ENCODE results near the gene TRIM16.
"Not testable (repeated sequence)": the region's sequence is repeated elsewhere in the genome, so short reads cannot be mapped to it uniquely, and the experiment has no call there.

The TRIM16 gene

DNA sequence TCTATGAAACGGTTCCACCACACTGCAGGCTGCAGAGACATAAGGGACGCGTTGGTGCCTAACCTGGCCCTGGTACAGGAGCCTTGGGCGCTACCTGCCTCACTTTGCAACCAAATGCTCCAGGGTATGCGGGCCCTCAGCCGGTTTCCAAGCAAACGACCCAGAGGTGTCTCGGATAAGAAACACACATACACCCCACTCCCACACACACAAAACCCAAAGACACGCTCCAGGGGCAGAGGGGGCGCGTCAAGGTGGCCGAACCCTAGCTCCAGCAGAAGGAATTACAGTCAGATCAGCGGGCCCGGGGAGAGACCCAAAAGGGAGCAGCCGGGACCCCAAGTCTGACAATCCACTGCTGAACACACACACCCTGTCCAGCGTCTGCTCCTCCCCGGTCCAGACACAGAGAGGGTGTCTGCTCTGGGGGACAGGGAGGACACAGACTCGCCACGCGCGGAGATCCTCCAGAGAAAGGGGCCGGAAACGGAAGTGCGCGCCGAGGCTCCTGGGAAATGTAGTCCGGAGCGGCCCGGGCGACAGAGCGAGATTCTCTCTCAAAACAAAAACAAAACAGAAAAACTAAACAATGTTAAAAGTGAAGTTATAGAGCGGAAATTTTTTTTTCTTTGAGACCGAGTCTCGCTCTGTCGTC, at the start of gene TRIM16:
TSS of gene TRIM16 (minus strand) at position 488 of the 655 bp plus-strand sequence. CDS start 32,702 bp downstream, outside the sequence.
- DNase-seq, result peak; percentile 68

DNA sequence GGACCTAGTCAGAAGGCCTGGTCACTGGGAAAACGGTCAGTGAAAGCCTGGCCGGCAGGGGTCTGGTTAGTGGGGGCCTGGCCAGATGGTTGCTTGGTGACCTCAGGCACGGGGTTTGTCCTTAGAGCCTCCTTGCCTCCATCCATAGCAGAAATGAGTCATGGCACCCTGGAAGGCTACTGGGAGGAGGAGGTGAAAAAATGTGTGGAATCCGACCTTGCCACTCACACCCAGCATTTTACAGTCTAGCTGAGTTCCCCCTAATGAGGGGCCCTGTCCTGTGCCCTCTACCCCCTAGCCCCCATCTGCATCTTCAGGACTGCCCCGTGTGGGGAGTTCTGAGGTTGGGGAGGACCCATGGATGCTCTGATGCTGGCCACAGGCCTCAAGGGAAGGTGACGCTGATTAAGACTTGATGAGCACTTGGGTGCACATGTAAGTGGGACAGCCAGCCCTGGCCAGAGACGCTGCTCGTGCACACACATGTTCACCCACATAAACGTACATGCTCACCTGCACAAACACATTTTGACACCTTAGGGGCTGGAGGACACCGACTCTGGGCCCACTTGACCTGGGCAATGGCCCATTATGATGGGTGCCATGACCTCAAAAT, 49.2 kb upstream of the TRIM16 start:
- DNase-seq, result not testable (repeated sequence)

DNA sequence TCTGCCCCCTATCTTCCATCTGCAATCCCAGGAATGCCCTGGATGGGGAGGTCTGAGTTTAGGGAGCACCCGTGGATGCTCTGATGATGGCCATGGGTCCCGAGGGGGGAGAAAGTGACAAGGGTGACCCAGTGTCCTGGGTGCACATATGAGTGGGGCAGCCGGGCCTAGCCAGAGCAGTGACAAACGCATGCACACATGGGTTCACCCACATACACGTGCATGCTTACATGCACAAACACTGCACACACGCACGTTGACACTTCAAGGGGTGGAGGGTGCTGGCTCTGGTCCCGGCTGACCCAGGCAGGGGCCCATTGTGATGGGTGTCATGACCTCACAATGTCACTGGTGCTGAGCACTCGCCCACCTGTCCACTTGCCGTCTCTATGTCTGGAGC, 47.8 kb upstream of the TRIM16 start, which contains the start of gene TBC1D26:
TSS of gene TBC1D26 (plus strand) at position 384 of the 400 bp plus-strand sequence. CDS start 3,066 bp downstream, outside the sequence.
- DNase-seq, result not testable (repeated sequence)

DNA sequence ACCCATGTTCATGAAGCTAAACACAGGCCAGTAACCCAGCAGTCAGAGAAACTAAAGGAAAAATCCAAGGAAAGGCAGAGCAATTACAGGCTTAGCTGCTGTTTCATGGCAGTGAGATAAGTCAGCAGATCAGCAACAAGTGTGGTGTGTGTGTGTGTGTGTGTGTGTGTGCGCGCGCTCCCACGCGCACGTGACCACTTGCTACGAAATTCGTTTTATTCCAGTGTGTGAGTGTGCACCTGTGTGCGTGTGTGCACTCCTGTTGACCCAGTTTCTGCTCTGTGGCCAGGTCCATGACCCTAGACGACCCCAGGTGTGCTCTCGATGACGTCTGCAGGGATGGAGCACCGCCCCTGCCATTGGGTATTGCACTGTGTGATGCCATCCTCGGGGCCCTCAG, 46.4 kb upstream of the TRIM16 start:
- not testable (repeated sequence) for DNase-seq

DNA sequence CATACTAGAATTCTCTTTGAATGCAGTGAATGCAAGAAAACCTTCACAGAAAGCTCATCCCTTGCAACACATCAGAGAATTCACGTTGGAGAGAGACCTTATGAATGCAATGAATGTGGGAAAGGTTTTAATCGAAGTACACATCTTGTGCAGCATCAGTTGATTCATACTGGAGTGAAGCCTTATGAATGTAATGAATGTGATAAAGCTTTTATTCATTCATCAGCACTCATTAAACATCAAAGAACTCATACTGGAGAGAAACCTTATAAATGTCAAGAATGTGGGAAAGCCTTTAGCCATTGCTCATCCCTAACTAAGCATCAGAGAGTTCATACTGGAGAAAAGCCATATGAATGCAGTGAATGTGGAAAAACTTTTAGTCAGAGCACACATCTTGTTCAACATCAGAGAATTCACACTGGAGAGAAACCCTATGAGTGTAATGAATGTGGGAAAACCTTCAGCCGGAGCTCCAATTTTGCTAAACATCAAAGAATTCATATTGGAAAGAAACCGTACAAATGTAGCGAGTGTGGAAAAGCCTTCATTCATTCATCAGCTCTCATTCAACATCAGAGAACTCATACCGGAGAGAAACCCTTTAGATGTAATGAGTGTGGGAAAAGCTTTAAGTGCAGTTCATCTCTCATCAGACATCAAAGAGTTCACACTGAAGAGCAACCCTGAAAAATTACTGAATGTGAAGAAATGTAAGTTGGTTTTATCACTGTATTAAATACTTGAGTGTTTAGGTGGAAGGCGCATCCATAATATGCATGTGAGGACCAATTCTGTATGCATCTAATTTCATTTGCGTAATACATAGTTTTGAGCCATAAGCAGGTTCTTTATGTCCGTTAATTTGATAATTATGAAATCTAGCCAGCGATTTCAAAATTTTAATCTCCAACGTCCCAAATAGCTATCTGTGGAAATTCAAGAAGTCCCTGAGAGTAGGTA, 32.8 kb upstream of the TRIM16 start:
- peak; percentile 8 for DNase-seq

DNA sequence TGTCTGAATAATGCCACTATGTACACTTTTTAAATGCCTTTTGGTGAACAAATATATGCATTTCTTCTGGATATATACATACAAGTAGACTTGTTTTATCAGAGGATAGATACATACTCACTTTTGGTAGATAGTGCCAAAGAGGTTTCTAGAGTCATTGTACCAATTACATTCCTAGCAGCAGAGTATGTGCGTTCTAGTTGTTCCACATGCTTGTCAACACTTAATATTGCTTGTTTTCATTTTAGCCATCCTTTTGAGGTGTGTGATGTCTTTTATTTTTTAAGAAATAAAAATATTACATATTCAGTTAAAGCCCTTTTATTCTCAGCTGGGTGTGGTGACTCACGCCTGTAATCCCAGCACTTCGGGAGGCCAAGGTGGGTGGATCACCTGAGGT, 24.8 kb upstream of the TRIM16 start:
- DNase-seq, result not testable (repeated sequence)

DNA sequence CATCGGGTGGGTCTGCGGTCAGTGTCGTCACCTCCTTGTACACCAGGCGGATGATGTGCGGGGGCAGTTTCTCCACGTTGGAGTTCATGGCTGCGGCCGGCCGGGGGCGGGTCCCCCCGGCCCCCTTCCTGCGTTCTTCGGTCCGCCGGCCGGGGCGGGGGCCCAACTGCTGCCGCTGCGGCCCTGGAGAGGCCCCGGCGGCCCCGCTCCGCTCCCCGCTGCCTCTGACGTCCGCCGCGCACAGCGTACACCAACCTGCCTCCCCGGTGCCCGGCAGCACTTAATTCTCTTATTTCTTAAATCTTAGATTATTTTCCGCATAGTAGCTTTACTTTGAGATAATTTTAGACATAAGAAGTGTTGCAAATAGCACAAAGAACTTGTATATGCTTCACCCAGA, 20.7 kb upstream of the TRIM16 start:
- DNase-seq, result not testable (repeated sequence)

DNA sequence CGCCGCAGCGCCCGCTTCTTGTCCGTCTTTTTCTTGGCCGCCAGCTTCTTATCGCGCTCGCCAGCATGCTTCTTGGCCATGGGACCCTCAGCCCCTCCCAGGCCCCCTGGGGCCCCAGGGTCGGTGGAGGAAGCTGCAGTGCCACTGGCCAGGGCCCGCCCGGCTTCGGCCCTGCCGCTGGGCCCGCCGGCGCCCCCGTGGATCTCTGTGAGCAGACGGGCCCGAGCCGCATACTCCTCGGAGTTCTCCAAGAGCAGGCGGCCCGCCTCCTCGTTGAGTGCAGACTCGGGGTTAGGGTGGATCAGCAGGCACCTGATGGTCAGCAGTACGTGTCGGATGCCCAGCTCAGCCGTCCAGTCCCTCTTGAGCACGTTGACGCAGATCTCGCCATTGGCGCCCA, 20.1 kb upstream of the TRIM16 start:
- DNase-seq, result not testable (repeated sequence)

DNA sequence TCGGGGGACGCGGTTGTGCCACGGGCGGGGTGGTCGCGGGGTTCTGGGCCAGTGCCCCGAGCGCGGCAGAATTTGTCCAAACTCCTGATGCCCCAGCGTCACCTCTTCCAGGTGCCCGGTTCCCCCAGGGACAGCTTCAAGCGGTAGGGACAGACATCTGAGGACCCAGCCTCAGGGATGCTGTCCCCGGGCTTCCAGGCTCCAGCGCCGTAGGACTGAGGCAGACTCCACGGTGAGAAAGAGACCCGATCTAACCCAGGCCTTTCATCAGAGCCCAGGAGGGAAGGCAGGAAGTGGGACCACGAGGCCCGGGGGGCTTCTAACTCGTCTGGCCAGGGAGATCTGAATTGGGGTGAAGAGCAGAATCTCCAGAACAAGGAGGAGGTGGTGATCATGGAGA, 15.8 kb upstream of the TRIM16 start:
- DNase-seq, result not testable (repeated sequence)

DNA sequence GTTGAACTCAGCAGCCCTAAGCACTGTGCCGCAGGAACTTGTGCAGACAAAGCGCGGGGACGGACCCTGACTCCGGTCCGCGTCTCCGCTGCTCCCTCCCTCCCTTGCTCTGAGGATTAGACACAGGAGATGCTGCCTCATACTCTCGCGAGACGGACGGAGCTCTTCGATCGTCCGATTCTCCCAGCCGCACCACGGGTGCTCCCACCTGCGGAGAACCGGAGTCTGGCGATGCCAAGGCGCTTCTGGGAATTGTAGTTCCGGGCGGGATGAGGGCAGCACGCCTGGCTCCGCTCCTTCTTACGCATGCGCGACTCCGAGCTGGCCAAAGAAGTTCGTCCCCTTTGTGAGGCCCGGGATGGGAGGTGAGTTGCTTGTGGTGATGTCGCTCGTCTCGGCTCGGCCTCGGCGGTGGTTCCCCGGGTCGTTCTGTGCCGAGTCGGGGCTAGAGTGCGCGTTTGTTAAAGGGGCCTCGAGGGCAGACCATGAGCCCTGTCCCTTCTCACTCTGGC, 15.4 kb upstream of the TRIM16 start, which contains the start of gene ZNF286A:
TSS of gene ZNF286A (plus strand) at position 340 of the 512 bp plus-strand sequence. CDS start 578 bp downstream, outside the sequence.
- DNase-seq, result peak; percentile 98

DNA sequence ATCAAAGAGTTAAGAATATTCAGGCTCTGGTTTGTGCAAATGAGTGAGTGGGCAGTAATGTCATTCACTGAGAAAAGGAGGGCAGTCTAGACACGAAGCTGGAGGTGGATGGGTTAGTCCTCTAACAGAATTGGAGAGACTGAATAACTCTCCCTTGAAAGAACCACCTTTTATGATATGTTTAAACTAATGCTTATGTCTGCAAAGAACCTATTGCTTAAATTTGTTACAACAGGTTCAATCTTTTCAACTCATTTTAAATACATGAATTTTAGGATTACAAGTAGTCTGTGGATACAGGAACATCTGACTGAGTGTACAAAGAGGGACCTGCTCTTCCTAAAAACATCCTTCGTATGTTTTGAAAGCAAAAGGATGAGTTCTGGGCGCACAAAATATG, 14.9 kb upstream of the TRIM16 start:
- not testable (repeated sequence) for DNase-seq

DNA sequence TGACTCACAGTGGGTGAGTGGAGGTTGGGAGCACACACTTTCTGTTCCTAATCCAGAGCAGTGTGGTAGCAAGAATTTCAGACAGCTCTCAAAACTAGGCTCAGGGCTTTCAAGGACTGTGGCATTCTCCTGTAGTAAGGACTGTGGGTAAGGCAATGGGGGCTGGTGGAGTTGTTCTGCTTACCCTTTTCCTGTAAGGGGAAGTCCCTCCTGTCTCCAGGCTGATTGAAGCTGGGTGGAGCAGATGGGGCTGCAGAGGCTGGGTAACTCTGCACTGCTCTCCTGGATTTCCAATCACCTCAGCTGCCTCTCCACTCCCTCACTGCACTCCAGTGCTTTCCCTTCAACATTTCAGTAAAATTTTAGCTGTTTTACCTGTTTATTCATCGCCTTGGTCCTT, 3.4 kb upstream of the TRIM16 start:
- not testable (repeated sequence) for DNase-seq

DNA sequence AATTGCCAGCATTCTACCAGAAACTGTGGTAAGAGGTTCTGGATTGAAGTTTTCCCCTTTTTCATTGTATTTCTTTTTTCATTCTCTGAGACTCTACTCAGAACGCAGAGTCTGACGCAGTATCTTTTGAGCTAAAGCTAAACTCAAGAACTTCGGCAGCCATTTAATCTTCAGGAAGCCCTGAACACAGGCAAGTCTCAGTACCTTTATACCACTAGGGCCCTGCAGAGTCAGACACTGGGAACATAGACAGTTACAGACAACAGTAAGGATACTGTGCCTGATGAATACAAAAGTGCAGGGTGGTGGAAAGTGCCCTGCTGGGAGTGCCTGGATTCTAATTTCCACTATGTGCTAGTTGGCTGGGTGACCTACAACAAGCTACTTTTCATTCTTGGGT, 976 bp downstream of the TRIM16 start:
- DNase-seq, result not testable (repeated sequence)

DNA sequence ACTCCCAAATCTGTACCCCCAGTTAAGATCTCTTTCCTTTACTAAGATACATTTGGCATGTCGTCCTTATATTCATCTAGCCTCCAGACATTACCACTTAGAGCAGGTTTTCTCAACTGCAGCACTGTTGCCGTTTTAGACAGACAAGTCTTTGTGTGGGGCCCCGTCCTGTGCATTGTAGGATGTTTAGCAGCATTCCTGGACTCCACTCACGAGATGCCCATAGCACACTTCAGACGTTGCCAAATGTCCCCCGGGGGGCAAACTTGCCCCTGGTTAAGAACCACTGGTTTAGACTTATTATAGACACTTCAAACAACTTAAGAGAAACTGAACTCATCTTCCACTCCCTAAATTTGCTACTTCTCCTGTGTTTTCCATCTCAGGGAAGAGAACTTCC, 8.1 kb downstream of the TRIM16 start:
- DNase-seq, result not testable (repeated sequence)

DNA sequence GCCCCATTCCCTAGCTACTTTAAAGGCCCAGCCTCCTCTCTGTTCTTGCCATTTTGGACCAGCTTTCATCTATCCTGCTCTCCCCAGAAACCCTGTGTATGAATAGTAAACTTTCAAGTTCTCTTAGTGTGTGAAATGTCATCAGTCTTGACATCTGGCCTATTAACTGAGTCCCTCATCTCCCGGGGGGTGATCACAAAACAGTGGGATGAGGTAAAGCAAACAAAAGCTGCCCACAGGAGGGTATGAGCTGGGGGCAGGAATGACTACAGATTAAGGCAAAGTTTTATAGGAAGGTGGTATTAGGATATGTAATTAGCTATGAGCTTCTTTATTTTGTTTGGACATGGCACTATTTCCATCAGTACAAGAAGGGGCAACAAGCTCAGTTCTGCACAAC, 9.5 kb downstream of the TRIM16 start:
- DNase-seq, result not testable (repeated sequence)

DNA sequence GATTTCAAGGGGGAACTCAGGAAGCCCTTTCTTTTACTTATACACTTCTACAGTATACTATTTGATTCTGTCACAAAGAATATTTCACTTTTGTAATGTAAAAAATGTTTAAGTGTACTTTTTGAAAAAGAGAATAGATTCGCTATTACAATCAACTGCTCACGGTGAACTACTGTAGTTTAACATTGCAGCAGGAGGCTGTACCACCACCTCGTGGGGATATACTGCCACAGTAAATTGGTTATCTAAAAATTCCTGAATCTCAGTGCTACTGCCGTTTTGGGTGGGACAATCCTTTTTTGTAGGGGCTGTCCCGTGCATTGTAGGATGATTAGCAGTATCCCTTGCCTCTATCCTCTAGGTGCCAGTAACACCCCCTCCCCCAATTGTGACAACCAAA, 14.6 kb downstream of the TRIM16 start:
- not testable (repeated sequence) for DNase-seq

DNA sequence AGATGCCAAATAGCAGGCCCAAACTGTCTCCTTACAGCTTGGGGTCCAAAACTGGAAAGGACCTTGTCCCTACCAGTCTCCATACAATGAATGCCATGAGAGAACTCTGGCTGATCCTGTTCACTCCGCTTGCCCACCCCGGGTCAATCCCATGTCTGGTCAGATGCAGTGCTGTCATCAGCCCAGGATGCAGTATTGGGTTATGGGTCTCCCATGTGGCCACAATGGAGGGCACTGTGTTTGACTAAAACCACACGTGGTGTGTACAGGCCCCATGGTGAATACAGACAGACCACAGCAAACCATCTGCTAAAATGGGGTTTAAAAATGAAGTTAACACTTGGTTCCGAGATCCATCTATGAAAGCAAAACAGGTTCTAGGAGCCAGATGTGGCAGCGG, 20.4 kb downstream of the TRIM16 start:
- DNase-seq, result no peak

DNA sequence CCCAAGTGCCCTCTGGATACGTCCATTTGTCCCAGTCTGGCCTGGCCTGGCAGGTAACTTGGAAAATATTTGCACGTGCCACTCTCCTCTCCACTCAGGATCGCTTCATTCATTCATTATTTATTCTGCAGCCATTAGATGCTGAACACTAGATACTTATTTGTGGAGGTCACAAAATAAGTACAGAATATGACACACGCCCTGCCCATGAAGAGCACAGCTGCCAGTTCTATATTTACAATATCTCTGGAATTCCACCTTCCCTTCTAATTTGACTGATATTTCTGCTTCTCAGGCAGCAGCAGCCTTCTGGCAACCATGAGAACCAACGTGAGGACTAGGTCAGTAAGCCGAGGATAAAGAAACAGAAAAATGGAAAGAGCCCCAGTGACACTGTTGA, 20.9 kb downstream of the TRIM16 start:
- DNase-seq, result no peak

DNA sequence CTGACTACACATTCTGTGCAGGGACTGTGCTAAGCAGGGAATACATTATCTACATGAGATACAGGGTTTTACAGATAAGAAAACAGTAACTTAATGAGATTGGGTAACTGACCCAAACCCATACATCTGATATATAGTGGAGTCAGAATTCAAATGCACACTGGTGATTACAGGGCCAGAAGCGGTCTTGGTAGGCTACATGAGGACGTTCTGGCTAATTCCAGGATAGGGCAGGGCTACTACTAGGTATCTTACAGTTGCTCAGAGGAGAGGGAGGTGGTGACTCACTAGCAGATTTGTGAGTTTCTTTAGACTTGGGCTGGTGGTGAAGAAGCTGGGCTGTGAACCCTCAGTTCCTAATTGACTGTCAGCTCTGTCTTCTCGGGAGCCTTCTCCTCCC, 21.4 kb downstream of the TRIM16 start:
- DNase-seq, result no peak

DNA sequence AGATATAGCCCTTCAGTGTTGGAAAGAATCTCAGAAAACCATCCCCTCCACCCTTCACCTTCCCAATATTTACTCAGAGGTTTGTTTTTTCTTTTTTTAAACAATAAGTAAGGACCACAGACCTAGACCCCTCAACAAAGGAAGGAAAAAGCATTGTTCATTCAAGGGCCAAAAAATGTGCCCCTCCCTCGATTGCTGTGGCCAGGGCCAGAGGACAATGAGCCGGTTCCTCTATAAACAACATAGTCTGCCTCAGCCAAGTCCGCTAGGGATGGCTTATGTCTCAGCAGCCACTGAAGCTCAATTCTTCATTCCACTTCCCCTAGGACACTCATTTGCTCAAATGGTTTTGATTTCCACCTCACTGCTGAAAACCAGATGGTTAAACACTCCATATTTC, 24.0 kb downstream of the TRIM16 start:
- no peak for DNase-seq

DNA sequence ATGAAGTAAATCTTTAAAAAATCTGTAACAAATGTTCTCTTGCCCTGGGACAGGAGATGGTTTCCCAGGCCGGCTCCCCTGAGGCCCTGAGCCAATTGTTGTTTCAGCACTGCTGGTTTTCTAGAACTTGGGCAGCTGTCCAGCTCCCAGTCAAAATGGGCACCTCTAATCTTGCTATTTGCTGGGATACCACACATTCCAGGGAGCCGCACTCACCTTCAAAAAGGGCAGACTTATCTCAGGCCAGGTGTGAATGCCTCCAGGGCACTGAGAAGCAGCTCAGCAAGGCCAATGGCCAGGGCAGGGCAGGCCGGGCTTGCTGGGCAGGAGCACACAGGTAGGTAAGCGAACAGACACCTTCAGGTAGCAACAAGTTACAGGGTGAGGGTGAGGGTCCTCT, 24.4 kb downstream of the TRIM16 start:
- no peak for DNase-seq

DNA sequence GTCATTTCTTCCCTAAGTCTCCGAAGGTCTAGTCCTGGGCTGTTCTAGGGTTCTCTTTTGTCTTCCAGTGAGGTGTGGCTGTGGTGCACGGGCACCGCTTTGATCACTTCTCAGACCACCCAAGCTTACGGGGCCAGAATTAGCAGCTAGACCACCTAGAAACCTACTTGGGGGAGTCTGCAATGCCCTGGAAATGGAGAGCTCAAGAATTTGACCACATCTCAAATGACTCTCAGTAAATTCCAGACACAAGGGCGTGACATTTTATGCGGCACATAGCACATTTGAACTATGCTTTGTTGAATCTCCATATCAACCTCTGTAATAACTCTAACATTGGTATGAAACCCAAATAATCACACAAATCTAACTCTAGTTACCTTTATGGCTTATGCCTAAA, 24.9 kb downstream of the TRIM16 start:
- DNase-seq, result no peak

DNA sequence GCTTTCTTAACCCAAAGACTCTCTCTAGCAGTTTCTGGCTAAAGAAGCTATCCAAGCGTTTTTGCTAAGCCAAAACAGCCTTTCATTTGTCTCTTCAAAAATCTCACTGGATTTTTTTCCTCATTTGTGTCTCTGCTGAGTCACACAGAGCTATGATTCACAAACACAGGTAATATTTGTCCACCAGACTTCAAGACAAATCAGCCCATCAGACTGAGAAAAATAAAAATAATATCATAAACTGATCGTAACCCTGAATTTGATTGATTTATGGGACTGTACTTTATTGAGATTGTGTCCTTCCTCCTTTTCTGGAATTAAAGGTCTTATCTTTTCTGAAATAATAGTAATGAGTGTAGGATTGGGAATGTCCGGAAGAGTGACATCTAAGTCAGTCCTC, 25.8 kb downstream of the TRIM16 start:
- no peak for DNase-seq

All from DMS53 (cell line).